Embryonic facial prominence (tissue), 1 donor: Measurements from ENCODE around the gene PPP3R2.
A peak's percentile ranks its signal among the peaks of the same experiment; 100 is the strongest.
"Not testable (repeated sequence)": the region's sequence is repeated elsewhere in the genome, so short reads cannot be mapped to it uniquely, and the experiment has no call there.

ENCODE experiments used
- DNase-seq: peaks from one replicate; pipeline ENCODE4 v3.0.0-alpha.2; 2016; ENCODE audit errors: extremely low spot score

Gene PPP3R2

GRCh38 chr9:101594796-101595195 is at the start of gene PPP3R2:
PPP3R2 (minus strand) TSS chr9:101594969; CDS start chr9:101594921, 48 bp downstream.
- DNase-seq: no peak

- DNase-seq: no peak
Measured at GRCh38 chr9:101639785-101640665, 45.3 kb upstream of the PPP3R2 start.

- no peak for DNase-seq
Measured at GRCh38 chr9:101639311-101639710, 44.5 kb upstream of the PPP3R2 start.

GRCh38 chr9:101636247-101636646 is 41.5 kb upstream of the PPP3R2 start:
- DNase-seq: no peak

GRCh38 chr9:101635473-101635872 is 40.7 kb upstream of the PPP3R2 start:
- no peak for DNase-seq

GRCh38 chr9:101634741-101635409 is 40.1 kb upstream of the PPP3R2 start:
- DNase-seq: no peak

GRCh38 chr9:101632611-101633010 is 37.8 kb upstream of the PPP3R2 start:
- no peak for DNase-seq

GRCh38 chr9:101631892-101632291 is 37.1 kb upstream of the PPP3R2 start:
- no peak for DNase-seq

- no peak for DNase-seq
Measured at GRCh38 chr9:101629636-101630035, 34.9 kb upstream of the PPP3R2 start.

GRCh38 chr9:101628173-101628572 is 33.4 kb upstream of the PPP3R2 start:
- no peak for DNase-seq

GRCh38 chr9:101626295-101626694 is 31.5 kb upstream of the PPP3R2 start:
- no peak for DNase-seq

- DNase-seq: no peak
Measured at GRCh38 chr9:101625876-101626275, 31.1 kb upstream of the PPP3R2 start.

- no peak for DNase-seq
Measured at GRCh38 chr9:101620452-101620851, 25.7 kb upstream of the PPP3R2 start.

- no peak for DNase-seq
Measured at GRCh38 chr9:101618698-101619097, 23.9 kb upstream of the PPP3R2 start.

- DNase-seq: no peak
Measured at GRCh38 chr9:101605547-101605946, 10.8 kb upstream of the PPP3R2 start.

GRCh38 chr9:101604296-101604695 is 9.5 kb upstream of the PPP3R2 start:
- no peak for DNase-seq

- DNase-seq: peak; percentile 40
Measured at GRCh38 chr9:101601904-101602765, 7.4 kb upstream of the PPP3R2 start.

GRCh38 chr9:101593345-101593744 is 1.4 kb downstream of the PPP3R2 start:
- DNase-seq: no peak

- DNase-seq: no peak
Measured at GRCh38 chr9:101592788-101593187, 2.0 kb downstream of the PPP3R2 start.

- no peak for DNase-seq
Measured at GRCh38 chr9:101591787-101592446, 2.9 kb downstream of the PPP3R2 start.

GRCh38 chr9:101590901-101591300 is 3.9 kb downstream of the PPP3R2 start:
- DNase-seq: no peak

- DNase-seq: not testable (repeated sequence)
Measured at GRCh38 chr9:101590074-101590473, 4.7 kb downstream of the PPP3R2 start.
